Stimulated activated CD4-positive, alpha-beta T cell treated with anti-CD3 and anti-CD28 coated beads, Interleukin-4, amount 100 ng/mL, for 4 hours (primary cell): ENCODE results near the gene CCL2.

Experiments used
- DNase-seq, 2 experiments: peaks; one replicate each; pipeline ENCODE4 v3.0.0-alpha.2; 2020

The CCL2 gene

GRCh38 chr17:34275881-34276280, 20.8 kb downstream of the CCL2 start:
- DNase-seq: no peak

GRCh38 chr17:34276826-34277225, 21.7 kb downstream of the CCL2 start:
- DNase-seq: no peak

GRCh38 chr17:34283571-34283970, 28.5 kb downstream of the CCL2 start:
- DNase-seq: no peak

- no peak for DNase-seq
Measured at GRCh38 chr17:34285286-34285792, 30.3 kb downstream of the CCL2 start, which contains the start of gene CCL11. Gene CCL11 (plus strand): TSS chr17:34285742. CDS start chr17:34285809, 67 bp downstream.

- DNase-seq: no peak
Measured at GRCh38 chr17:34287875-34288274, 32.8 kb downstream of the CCL2 start.

- DNase-seq: no peak
Measured at GRCh38 chr17:34290586-34290985, 35.5 kb downstream of the CCL2 start.

GRCh38 chr17:34291721-34292348, 36.8 kb downstream of the CCL2 start:
- no peak for DNase-seq

- no peak for DNase-seq
Measured at GRCh38 chr17:34299027-34299426, 43.9 kb downstream of the CCL2 start.

GRCh38 chr17:34299956-34300577, 45.0 kb downstream of the CCL2 start:
- DNase-seq: no peak

GRCh38 chr17:34300652-34301370, 45.7 kb downstream of the CCL2 start:
- DNase-seq: no peak

- no peak for DNase-seq
Measured at GRCh38 chr17:34301986-34302385, 46.9 kb downstream of the CCL2 start.

GRCh38 chr17:34302636-34303035, 47.6 kb downstream of the CCL2 start:
- no peak for DNase-seq

- no peak for DNase-seq
Measured at GRCh38 chr17:34303606-34304005, 48.5 kb downstream of the CCL2 start.

- no peak for DNase-seq
Measured at GRCh38 chr17:34305061-34305460, 50.0 kb downstream of the CCL2 start.

- DNase-seq: no peak
Measured at GRCh38 chr17:34305606-34306005, 50.5 kb downstream of the CCL2 start.

GRCh38 chr17:34306466-34306865, 51.4 kb downstream of the CCL2 start:
- DNase-seq: no peak
